HCT116 (cell line): ENCODE results near the gene EXD3. TPM values are rescaled to one million over a fixed set of nuclear protein-coding genes. Genes with fewer than 3 reads are reported as not detected.

Experiments
- ATAC-seq: fragments of 200-7000 bp; cut with Tn5 transposase; 2 replicates; pipeline ENCODE4 v1.9.1; 2020; ENCODE audit warnings: mild to moderate bottlenecking, moderate library complexity
- BruUV-seq: library from RNA; stranded (reverse); fragments of 400-500 nt; replicated peaks from 2 replicates; lab custom pipeline; 2021; lab: Mats Ljungman, UMichigan
- CTCF ChIA-PET: fragments of 300-600 bp; sonication (Branson Sonifier 250); formaldehyde crosslinking; loops from one replicate; lab custom pipeline; 2021; ENCODE audit warnings: antibody characterized with exemption; lab: Charles Lee
- POLR2A ChIA-PET: fragments of 300-600, 350-600 bp; sonication (Branson Sonifier 250); formaldehyde crosslinking; loops from one replicate; lab custom pipeline; 2021; ENCODE audit warnings: antibody characterized with exemption; lab: Charles Lee
- RAD21 ChIA-PET, 2 experiments: fragments of 300-600 bp; sonication (Branson Sonifier 250); formaldehyde crosslinking; loops; one replicate each; lab custom pipeline; 2023; ENCODE audit warnings: low total read pairs in 2 of 2; ENCODE audit not compliant: uncharacterized antibody in 2 of 2, unreplicated experiment in 2 of 2, low non-redundant PET in 1 of 2; lab: Charles Lee
- DNase-seq: peaks from one replicate; pipeline ENCODE4 v3.0.0-alpha.2; 2010; ENCODE audit warnings: low read depth, low spot score
- H2AFZ ChIP-seq: fragments of 200-600 bp; shearing (Covaris generic), sonication (generic); 2 replicates; pipeline ENCODE4 v1.6.1; 2017; ENCODE audit warnings: low read depth, mixed run types, mixed read lengths, antibody characterized with exemption, low read length; ENCODE audit not compliant: poor library complexity, severe bottlenecking
- H3K27ac ChIP-seq: 2 replicates; pipeline ENCODE4 v1.5.1; 2012; ENCODE audit warnings: low read depth, low read length
- H3K27me3 ChIP-seq: fragments of 200-600 bp; sonication (generic); 2 replicates; pipeline ENCODE4 v1.6.1; 2016; ENCODE audit warnings: mixed run types, low read length, mixed read lengths; ENCODE audit not compliant: insufficient read depth
- H3K36me3 ChIP-seq, 2 experiments: fragments of 200-500 bp in 1 of 2; fragments of 200-600 bp in 1 of 2; sonication (Bioruptor generic) in 1 of 2; sonication (generic) in 1 of 2; 2 replicates each; pipeline versions ENCODE4 v1.5.1 to v1.6.1; 2014 to 2016; ENCODE audit warnings: low read length in 2 of 2, inconsistent platforms in 1 of 2, mixed read lengths in 1 of 2, mixed run types in 1 of 2; ENCODE audit not compliant: insufficient read depth in 2 of 2, control insufficient read depth in 1 of 2
- H3K4me1 ChIP-seq, 2 experiments: fragments of 200-600 bp in 1 of 2; sonication (generic) in 1 of 2; 2 replicates each; pipeline versions ENCODE4 v1.5.1 to v1.6.1; 2012 to 2017; ENCODE audit warnings: low read length in 2 of 2, inconsistent platforms in 1 of 2, mild to moderate bottlenecking in 1 of 2, mixed read lengths in 1 of 2, mixed run types in 1 of 2, moderate library complexity in 1 of 2; ENCODE audit not compliant: insufficient read depth in 2 of 2, control insufficient read depth in 1 of 2
- H3K4me2 ChIP-seq: fragments of 200-600 bp; sonication (generic); 2 replicates; pipeline ENCODE4 v1.6.1; 2017; ENCODE audit warnings: mixed run types, low read length, mixed read lengths
- H3K4me3 ChIP-seq, 2 experiments: fragments of 200-600 bp in 1 of 2; sonication (generic) in 1 of 2; replicated peaks in 1 of 2; 2 replicates each; pipeline ENCODE4 v1.5.1; 2011 to 2016; ENCODE audit warnings: low read length in 2 of 2, control low read depth in 1 of 2, low read depth in 1 of 2, mild to moderate bottlenecking in 1 of 2, mixed read lengths in 1 of 2, mixed run types in 1 of 2
- H3K79me2 ChIP-seq: fragments of 200-600 bp; sonication (generic); 2 replicates; pipeline ENCODE4 v1.6.1; 2017; ENCODE audit warnings: mild to moderate bottlenecking, mixed run types, low read length, moderate library complexity, mixed read lengths; ENCODE audit not compliant: insufficient read depth
- H3K9ac ChIP-seq: fragments of 200-600 bp; sonication (generic); 2 replicates; pipeline ENCODE4 v1.6.1; 2016; ENCODE audit warnings: low read length, mixed read lengths
- H3K9me2 ChIP-seq: fragments of 200-600 bp; sonication (generic), shearing (Covaris generic); 2 replicates; pipeline ENCODE4 v1.6.1; 2017; ENCODE audit warnings: mixed run types, mild to moderate bottlenecking, moderate library complexity; ENCODE audit not compliant: insufficient read depth
- H3K9me3 ChIP-seq, 2 experiments: fragments of 200-500 bp in 1 of 2; fragments of 200-600 bp in 1 of 2; sonication (Bioruptor generic) in 1 of 2; sonication (generic) in 1 of 2; 2 replicates each; pipeline ENCODE4 v1.6.1; 2014 to 2017; ENCODE audit warnings: low read length in 2 of 2, mixed read lengths in 2 of 2, inconsistent platforms in 1 of 2, low read depth in 1 of 2, mild to moderate bottlenecking in 1 of 2, mixed run types in 1 of 2, moderate library complexity in 1 of 2; ENCODE audit not compliant: control insufficient read depth in 1 of 2, insufficient read depth in 1 of 2
- H4K20me1 ChIP-seq: fragments of 200-600 bp; sonication (generic), shearing (Covaris generic); 2 replicates; pipeline ENCODE4 v1.6.1; 2017; ENCODE audit warnings: mixed run types, mild to moderate bottlenecking, moderate library complexity; ENCODE audit not compliant: insufficient read depth
- ATF3 ChIP-seq: IDR thresholded peaks from 2 replicates; pipeline ENCODE4 v1.6.1; 2012
- CBX3 ChIP-seq: IDR thresholded peaks from 2 replicates; pipeline ENCODE4 v1.6.1; 2012; ENCODE audit warnings: low read depth
- CEBPB ChIP-seq: IDR thresholded peaks from 2 replicates; pipeline ENCODE4 v1.6.1; 2012; ENCODE audit warnings: low read depth
- CTCF ChIP-seq, 3 experiments: fragments of 200-600 bp in 1 of 3; sonication (generic) in 1 of 3; IDR thresholded peaks in 2 of 3; conservative IDR thresholded peaks in 1 of 3; 2 replicates each; pipeline ENCODE4 v1.5.1; 2012 to 2017; ENCODE audit warnings: low read depth in 2 of 3, low read length in 2 of 3, antibody characterized with exemption in 1 of 3, borderline replicate concordance in 1 of 3, control low read depth in 1 of 3, mild to moderate bottlenecking in 1 of 3, mixed read lengths in 1 of 3, mixed run types in 1 of 3, moderate library complexity in 1 of 3; ENCODE audit not compliant: insufficient read depth in 1 of 3
- ELF1 ChIP-seq: IDR thresholded peaks from 2 replicates; pipeline ENCODE4 v1.6.1; 2012; ENCODE audit warnings: low read depth, borderline replicate concordance
- EZH2 ChIP-seq: fragments of 200-600 bp; sonication (generic); IDR thresholded peaks from 2 replicates; pipeline ENCODE4 v1.6.1; 2017; ENCODE audit warnings: antibody characterized with exemption, mixed run types
- EZH2phosphoT487 ChIP-seq: fragments of 200-600 bp; IDR thresholded peaks from 2 replicates; pipeline ENCODE4 v1.6.1; 2018; ENCODE audit warnings: antibody characterized with exemption, borderline replicate concordance
- FOSL1 ChIP-seq: IDR thresholded peaks from 2 replicates; pipeline ENCODE4 v1.6.1; 2012; ENCODE audit warnings: low read depth
- JUND ChIP-seq: IDR thresholded peaks from 2 replicates; pipeline ENCODE4 v1.6.1; 2012
- MAX ChIP-seq: IDR thresholded peaks from 2 replicates; pipeline ENCODE4 v1.6.1; 2012
- POLR2A ChIP-seq: IDR thresholded peaks from 2 replicates; pipeline ENCODE4 v1.7.0; 2011; ENCODE audit warnings: borderline replicate concordance; ENCODE audit not compliant: insufficient read depth, insufficient read length; ENCODE audit errors: extremely low read depth
- RAD21 ChIP-seq: IDR thresholded peaks from 2 replicates; pipeline ENCODE4 v1.6.1; 2012; ENCODE audit warnings: low read depth, mild to moderate bottlenecking
- REST ChIP-seq: IDR thresholded peaks from 2 replicates; pipeline ENCODE4 v1.6.1; 2012; ENCODE audit warnings: low read depth
- SIN3A ChIP-seq: IDR thresholded peaks from 2 replicates; pipeline ENCODE4 v1.6.1; 2012; ENCODE audit warnings: low read depth
- SP1 ChIP-seq: IDR thresholded peaks from 2 replicates; pipeline ENCODE4 v1.6.1; 2012; ENCODE audit warnings: low read depth
- SRF ChIP-seq: IDR thresholded peaks from 2 replicates; pipeline ENCODE4 v1.6.1; 2012; ENCODE audit warnings: low read depth
- YY1 ChIP-seq: IDR thresholded peaks from 2 replicates; pipeline ENCODE4 v1.6.1; 2011; ENCODE audit warnings: low read length, low read depth, moderate library complexity, mild to moderate bottlenecking; ENCODE audit not compliant: insufficient replicate concordance; ENCODE audit errors: extremely low read depth
- ZBTB33 ChIP-seq: IDR thresholded peaks from 2 replicates; pipeline ENCODE4 v1.6.1; 2011; ENCODE audit warnings: mild to moderate bottlenecking, low read length, moderate library complexity; ENCODE audit not compliant: insufficient replicate concordance; ENCODE audit errors: extremely low read depth
- ZFX ChIP-seq: fragments of 450-650 bp; IDR thresholded peaks from 2 replicates; pipeline ENCODE4 v1.6.1; 2017
- ZNF274 ChIP-seq: fragments of 200-500 bp; sonication (Bioruptor generic); IDR thresholded peaks from 2 replicates; pipeline ENCODE4 v1.6.1; 2014; ENCODE audit warnings: mild to moderate bottlenecking, low read depth, low read length, inconsistent platforms
- intact Hi-C: fragments of 100-400 bp; cut with micrococcal nuclease; formaldehyde crosslinking; loops from 2 replicates; pipeline ENCODE4 v1.10.0; 2022
- total RNA-seq: library from RNA; stranded (reverse); gene quantifications from one replicate; pipeline ENCODE4 v1.2.1, GENCODE V29; 2021; ENCODE audit not compliant: unreplicated experiment

EXD3 gene
- total RNA-seq, 1 experiment from 2014 or later, result 25.4 TPM

GRCh38 chr9:137439158-137439714 lies 16.3 kb upstream of the EXD3 start:
- Histone ChIP-seq H3K79me2 (no peaks in the 10 kb centered on the region), H2AFZ (no peak overlapping the region), H3K27me3 (no peaks in the 10 kb centered on the region), H3K9me2 (no peaks in the 10 kb centered on the region), H3K4me1 (peaks cover 26 to 40% of the 10 kb centered on the region in 2 experiments), H3K27ac (no peak overlapping the region), H4K20me1 (no peaks in the 10 kb centered on the region), H3K9ac (no peak overlapping the region), H3K4me2 (no peak overlapping the region), H3K4me3 (no peak overlapping the region), H3K9me3 (no peaks in the 10 kb centered on the region), H3K36me3 (no peaks in the 10 kb centered on the region)
- POLR2A ChIA-PET, result no interaction called here
- TF ChIP-seq CEBPB (no peak), POLR2A (no peak), ATF3 (no peak), ELF1 (no peak), MAX (no peak), CTCF (IDR thresholded peaks at IDR 0.05 in 2 of 3, conservative IDR thresholded peaks at IDR 0.05 in 1 of 3; ENCODE audit: borderline replicate concordance in 1 of 3, insufficient read depth in 1 of 3, low read depth in 2 of 3, low read length in 2 of 3) (no peak), JUND (no peak), ZFX (no peak), FOSL1 (no peak), EZH2 (no peak), ZBTB33 (no peak), SRF (no peak), YY1 (no peak), EZH2phosphoT487 (no peak), ZNF274 (no peak), SIN3A (no peak), CBX3 (no peak), REST (no peak), SP1 (no peak), RAD21 (no peak)
- RAD21 ChIA-PET, result no interaction called here
- no peak for ATAC-seq
- CTCF ChIA-PET, result interaction anchor here (0.6 kb wide), 1 partner anchor 203 kb away, joined by 3 read pairs; no protein-coding TSS in a partner anchor
- no peak for DNase-seq
- intact Hi-C loops, result no loop called here
- no TSS peak for BruUV-seq
